Activated CD4-positive, alpha-beta T cell treated with anti-CD3 and anti-CD28 coated beads for 1 hour (primary cell): ENCODE data around the gene ELF3.
"Not testable (repeated sequence)": the region's sequence is repeated elsewhere in the genome, so short reads cannot be mapped to it uniquely, and the experiment has no call there.

ENCODE experiments used
- DNase-seq: peaks from one replicate; pipeline ENCODE4 v3.0.0-alpha.2; 2020

The ELF3 gene

GRCh38 chr1:202036595-202037387 is 26.4 kb downstream of the ELF3 start:
- no peak for DNase-seq

GRCh38 chr1:202037706-202038296 is 27.4 kb downstream of the ELF3 start:
- DNase-seq: no peak

- no peak for DNase-seq
These were observed 28.4 kb downstream of the ELF3 start for GRCh38 chr1:202038688-202039346.

- no peak for DNase-seq
These were observed 35.3 kb downstream of the ELF3 start for GRCh38 chr1:202045705-202046104.

GRCh38 chr1:202046227-202046626 is 35.8 kb downstream of the ELF3 start:
- DNase-seq: no peak

GRCh38 chr1:202046748-202047708 is 36.6 kb downstream of the ELF3 start:
- no peak for DNase-seq

- no peak for DNase-seq
These were observed 37.6 kb downstream of the ELF3 start for GRCh38 chr1:202047977-202048376.

- no peak for DNase-seq
These were observed 38.7 kb downstream of the ELF3 start for GRCh38 chr1:202049129-202049528.

GRCh38 chr1:202054094-202054493 is 43.7 kb downstream of the ELF3 start:
- no peak for DNase-seq

GRCh38 chr1:202054673-202055072 is 44.3 kb downstream of the ELF3 start:
- not testable (repeated sequence) for DNase-seq

GRCh38 chr1:202056644-202057334 is 46.4 kb downstream of the ELF3 start:
- DNase-seq: no peak

- DNase-seq: not testable (repeated sequence)
These were observed 46.9 kb downstream of the ELF3 start for GRCh38 chr1:202057335-202057704.

GRCh38 chr1:202058001-202058908 is 47.9 kb downstream of the ELF3 start:
- DNase-seq: no peak

GRCh38 chr1:202061055-202061454 is 50.7 kb downstream of the ELF3 start:
- no peak for DNase-seq

- not testable (repeated sequence) for DNase-seq
These were observed 51.4 kb downstream of the ELF3 start for GRCh38 chr1:202061787-202062186.

- not testable (repeated sequence) for DNase-seq
These were observed 52.2 kb downstream of the ELF3 start for GRCh38 chr1:202062636-202063035.

- no peak for DNase-seq
These were observed 52.7 kb downstream of the ELF3 start for GRCh38 chr1:202063093-202063492.

- not testable (repeated sequence) for DNase-seq
These were observed 54.5 kb downstream of the ELF3 start for GRCh38 chr1:202064889-202065312.
